BE2C (cell line): Measurements from ENCODE around the gene ARID5B.
"Not testable (repeated sequence)": the region's sequence is repeated elsewhere in the genome, so short reads cannot be mapped to it uniquely, and the experiment has no call there.

Experiments
- DNase-seq: peaks from one replicate; pipeline ENCODE4 v3.0.0-alpha.2; 2020
- H3K27me3 ChIP-seq: fragments of 250-450 bp; sonication (Bioruptor Pico); 2 replicates; pipeline ENCODE4 v1.5.1; 2020; ENCODE audit warnings: mild to moderate bottlenecking
- H3K36me3 ChIP-seq: fragments of 250-450 bp; sonication (Bioruptor Pico); 2 replicates; pipeline ENCODE4 v1.5.1; 2020; ENCODE audit warnings: mild to moderate bottlenecking
- H3K4me1 ChIP-seq: fragments of 250-450 bp; sonication (Bioruptor Pico); 2 replicates; pipeline ENCODE4 v1.5.1; 2020
- H3K4me3 ChIP-seq: 2 replicates; pipeline ENCODE4 v1.5.1; 2011; ENCODE audit warnings: low read depth, low read length
- H3K9me3 ChIP-seq: fragments of 250-450 bp; sonication (Bioruptor Pico); 2 replicates; pipeline ENCODE4 v1.5.1; 2020
- TF ChIP-seq, protein P1 (sequence below): IDR thresholded peaks from 2 replicates; pipeline ENCODE4 v1.5.1; 2012; ENCODE audit warnings: mild to moderate bottlenecking, low read depth, low read length

ARID5B gene

GRCh38 chr10:61860964-61861758 is 40.3 kb upstream of the ARID5B start:
- TF ChIP-seq, protein P1, sequence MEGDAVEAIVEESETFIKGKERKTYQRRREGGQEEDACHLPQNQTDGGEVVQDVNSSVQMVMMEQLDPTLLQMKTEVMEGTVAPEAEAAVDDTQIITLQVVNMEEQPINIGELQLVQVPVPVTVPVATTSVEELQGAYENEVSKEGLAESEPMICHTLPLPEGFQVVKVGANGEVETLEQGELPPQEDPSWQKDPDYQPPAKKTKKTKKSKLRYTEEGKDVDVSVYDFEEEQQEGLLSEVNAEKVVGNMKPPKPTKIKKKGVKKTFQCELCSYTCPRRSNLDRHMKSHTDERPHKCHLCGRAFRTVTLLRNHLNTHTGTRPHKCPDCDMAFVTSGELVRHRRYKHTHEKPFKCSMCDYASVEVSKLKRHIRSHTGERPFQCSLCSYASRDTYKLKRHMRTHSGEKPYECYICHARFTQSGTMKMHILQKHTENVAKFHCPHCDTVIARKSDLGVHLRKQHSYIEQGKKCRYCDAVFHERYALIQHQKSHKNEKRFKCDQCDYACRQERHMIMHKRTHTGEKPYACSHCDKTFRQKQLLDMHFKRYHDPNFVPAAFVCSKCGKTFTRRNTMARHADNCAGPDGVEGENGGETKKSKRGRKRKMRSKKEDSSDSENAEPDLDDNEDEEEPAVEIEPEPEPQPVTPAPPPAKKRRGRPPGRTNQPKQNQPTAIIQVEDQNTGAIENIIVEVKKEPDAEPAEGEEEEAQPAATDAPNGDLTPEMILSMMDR = no peak
- no peaks in the 10 kb centered on the region for H3K36me3 ChIP-seq
- no peaks in the 10 kb centered on the region for H3K27me3 ChIP-seq
- no peaks in the 10 kb centered on the region for H3K4me1 ChIP-seq
- no peak overlapping the region for H3K4me3 ChIP-seq
- DNase-seq = no peak
- H3K9me3 ChIP-seq = no peaks in the 10 kb centered on the region

DNA sequence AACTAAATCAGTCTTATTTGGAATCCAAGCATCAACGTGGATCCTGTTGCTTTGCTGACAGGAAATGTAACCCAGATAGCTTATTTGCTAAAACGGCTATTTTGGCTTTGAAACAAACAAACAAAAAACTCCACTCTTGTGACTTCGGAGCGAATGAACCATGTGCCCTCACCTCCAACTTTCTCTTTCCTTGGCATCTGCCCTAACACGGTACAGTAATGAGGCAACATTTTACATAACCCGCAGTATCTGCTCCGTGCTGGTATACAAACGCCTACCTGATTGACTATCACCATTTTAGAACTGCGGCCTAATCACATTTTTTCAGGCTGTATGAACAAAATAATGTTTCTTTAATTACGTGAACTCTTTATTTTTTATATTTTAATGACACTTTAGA is 37.5 kb upstream of the ARID5B start:
- no peaks in the 10 kb centered on the region for H3K4me1 ChIP-seq
- H3K27me3 ChIP-seq = no peaks in the 10 kb centered on the region
- no peak overlapping the region for H3K4me3 ChIP-seq
- H3K36me3 ChIP-seq = no peaks in the 10 kb centered on the region
- TF ChIP-seq, protein P1 = no peak
- H3K9me3 ChIP-seq = no peaks in the 10 kb centered on the region
- no peak for DNase-seq

DNA sequence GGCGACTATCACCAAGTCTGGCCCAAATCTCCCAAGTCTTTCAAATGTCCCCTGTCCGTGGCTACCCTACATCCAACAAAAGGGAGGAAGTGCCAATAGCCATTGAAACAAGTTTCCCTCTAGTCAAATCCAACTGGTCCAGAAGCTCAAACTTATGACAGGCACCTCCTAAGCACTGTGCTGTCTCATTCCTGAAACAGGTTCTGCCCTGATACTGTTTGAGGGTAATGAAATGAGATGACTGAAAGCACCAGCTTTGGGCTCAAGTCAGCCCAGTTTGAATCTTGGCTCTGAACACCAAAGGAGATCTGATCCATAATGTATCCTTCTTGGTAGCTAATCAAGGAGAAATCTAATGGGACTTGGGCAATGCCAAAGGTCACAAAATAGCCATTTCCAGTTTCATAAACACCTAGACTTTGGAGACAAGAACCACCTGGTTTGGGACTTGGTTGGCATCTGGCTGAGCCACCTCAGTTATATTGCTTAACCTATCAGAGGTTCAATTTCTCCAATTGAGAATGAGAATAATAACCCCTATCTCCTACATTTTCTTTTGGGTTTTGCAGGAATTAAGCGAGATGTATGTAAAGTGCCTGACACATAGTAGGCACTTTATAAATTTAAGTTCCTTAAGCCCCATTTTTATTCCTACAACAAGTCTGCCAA is 34.7 kb upstream of the ARID5B start:
- no peaks in the 10 kb centered on the region for H3K36me3 ChIP-seq
- no peaks in the 10 kb centered on the region for H3K4me1 ChIP-seq
- no peak for DNase-seq
- no peaks in the 10 kb centered on the region for H3K27me3 ChIP-seq
- TF ChIP-seq, protein P1 = no peak
- H3K4me3 ChIP-seq = no peak overlapping the region
- H3K9me3 ChIP-seq = no peaks in the 10 kb centered on the region

DNA sequence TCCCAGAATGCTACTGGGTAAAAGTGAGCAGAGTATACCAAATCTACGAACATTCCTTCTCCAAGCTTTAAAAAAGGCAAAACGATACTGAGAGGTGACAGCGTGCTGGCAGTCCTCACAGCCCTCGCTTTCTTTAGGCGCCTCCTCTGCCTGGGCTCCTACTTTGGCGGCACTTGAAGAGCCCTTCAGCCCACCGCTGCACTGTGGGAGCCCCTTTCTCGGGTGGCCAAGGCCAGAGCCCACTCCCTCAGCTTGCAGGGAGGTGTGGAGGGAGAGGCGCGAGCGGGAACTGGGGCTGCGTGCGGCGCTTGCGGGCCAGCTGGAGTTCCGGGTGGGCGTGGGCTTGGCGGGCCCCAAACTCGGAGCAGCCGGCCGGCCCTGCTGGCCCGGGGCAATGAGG is 34.1 kb upstream of the ARID5B start:
- DNase-seq, H3K27me3 ChIP-seq, H3K4me3 ChIP-seq, H3K36me3 ChIP-seq, H3K4me1 ChIP-seq, H3K9me3 ChIP-seq: not testable (repeated sequence)

DNA sequence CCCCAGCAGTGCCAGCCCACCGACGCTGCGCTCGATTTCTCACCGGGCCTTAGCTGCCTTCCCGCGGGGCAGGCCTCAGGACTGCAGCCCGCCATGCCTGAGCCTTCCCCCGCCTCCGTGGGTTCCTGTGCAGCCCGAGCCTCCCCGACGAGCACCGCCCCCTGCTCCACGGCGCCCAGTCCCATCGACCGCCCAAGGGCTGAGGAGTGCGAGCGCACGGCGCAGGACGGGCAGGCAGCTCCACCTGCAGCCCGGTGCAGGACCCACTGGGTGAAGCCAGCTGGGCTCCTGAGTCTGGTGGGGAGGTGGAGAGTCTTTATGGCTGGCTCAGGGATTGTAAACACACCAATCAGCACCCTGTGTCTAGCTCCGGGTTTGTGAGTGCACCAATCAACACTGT is 33.7 kb upstream of the ARID5B start:
- not testable (repeated sequence) for H3K9me3 ChIP-seq, H3K4me1 ChIP-seq, H3K4me3 ChIP-seq, DNase-seq, H3K36me3 ChIP-seq, H3K27me3 ChIP-seq

GRCh38 chr10:61869041-61869675 is 32.3 kb upstream of the ARID5B start:
- no peaks in the 10 kb centered on the region for H3K27me3 ChIP-seq
- H3K4me3 ChIP-seq = no peak overlapping the region
- no peaks in the 10 kb centered on the region for H3K9me3 ChIP-seq
- no peaks in the 10 kb centered on the region for H3K36me3 ChIP-seq
- no peaks in the 10 kb centered on the region for H3K4me1 ChIP-seq
- DNase-seq = no peak
- TF ChIP-seq, protein P1 = no peak
